ENCODE measurements around the gene ITM2B.

- TF ChIP-seq CTCF (IDR thresholded peaks at IDR 0.05) (no peak), POLR2A (IDR thresholded peaks at IDR 0.05) (no peak)
These were observed 48.7 kb upstream of the ITM2B start for GRCh38 chr13:48184260-48184659.
